Smooth muscle cell (in vitro differentiated cells): ENCODE results near the gene PAK6. TPM values are rescaled to one million over a fixed set of nuclear protein-coding genes. Genes with fewer than 3 reads are reported as not detected.

Experiments
- DNase-seq: peaks from one replicate; lab custom pipeline; 2025; ENCODE audit not compliant: unreplicated experiment; lab: John Stamatoyannopoulos, UW
- H2AFZ ChIP-seq: fragments of 200-600 bp; sonication (generic); 2 replicates; pipeline ENCODE4 v1.6.0; 2016; ENCODE audit warnings: antibody characterized with exemption, low read depth, mild to moderate bottlenecking
- H3F3A ChIP-seq: fragments of 200-600 bp; sonication (generic); 2 replicates; pipeline ENCODE4 v1.6.0; 2017; ENCODE audit warnings: antibody characterized with exemption, low read depth
- H3K27ac ChIP-seq: fragments of 200-600 bp; sonication (generic); 2 replicates; pipeline ENCODE4 v1.5.1; 2016; ENCODE audit warnings: low read depth, mild to moderate bottlenecking
- H3K27me3 ChIP-seq: fragments of 200-600 bp; sonication (generic); 2 replicates; pipeline ENCODE4 v1.6.1; 2016; ENCODE audit warnings: low read depth, mild to moderate bottlenecking
- H3K36me3 ChIP-seq: fragments of 200-600 bp; sonication (generic); 2 replicates; pipeline ENCODE4 v1.5.1; 2016; ENCODE audit warnings: low read depth
- H3K4me1 ChIP-seq: fragments of 200-600 bp; sonication (generic); 2 replicates; pipeline ENCODE4 v1.5.1; 2016; ENCODE audit warnings: low read depth
- H3K4me2 ChIP-seq: fragments of 200-600 bp; sonication (generic); 2 replicates; pipeline ENCODE4 v1.6.0; 2016; ENCODE audit warnings: mild to moderate bottlenecking
- H3K4me3 ChIP-seq: fragments of 200-600 bp; sonication (generic); 2 replicates; pipeline ENCODE4 v1.5.1; 2016; ENCODE audit warnings: mild to moderate bottlenecking
- H3K79me2 ChIP-seq: fragments of 200-600 bp; sonication (generic); 2 replicates; pipeline ENCODE4 v1.6.0; 2016; ENCODE audit warnings: low read depth, mild to moderate bottlenecking
- H3K9ac ChIP-seq: fragments of 200-600 bp; sonication (generic); 2 replicates; pipeline ENCODE4 v1.6.0; 2016; ENCODE audit warnings: low read depth
- H3K9me3 ChIP-seq: fragments of 200-600 bp; sonication (generic); replicated peaks from 2 replicates; pipeline ENCODE4 v1.5.1; 2016; ENCODE audit warnings: low read depth
- H4K20me1 ChIP-seq: fragments of 200-600 bp; sonication (generic); 2 replicates; pipeline ENCODE4 v1.6.0; 2016; ENCODE audit warnings: low read depth
- WGBS: methylation state at CpG from one replicate; pipeline ENCODE4 v1.1.7; 2016; ENCODE audit warnings: low lambda C conversion rate; 5-methylcytosine and 5-hydroxymethylcytosine counted together
- polyA plus RNA-seq: library from polyadenylated mRNA; unstranded; fragments of >200 nt; fragmentation: Nextera tagmentation; extraction: Ambion mirVana; gene quantifications from 2 replicates; pipeline ENCODE4 v1.2.1, GENCODE V29; 2016
- total RNA-seq: library from RNA; depleted of rRNA; stranded (reverse); fragments of >200 nt; gene quantifications from 2 replicates; pipeline ENCODE4 v1.2.3, GENCODE V29; 2014
- TF ChIP-seq, protein P1 (sequence below): fragments of 200-600 bp; sonication (generic); IDR thresholded peaks from 2 replicates; pipeline ENCODE4 v1.5.1; 2017; ENCODE audit warnings: borderline replicate concordance, mild to moderate bottlenecking, antibody characterized with exemption; ENCODE audit not compliant: insufficient read depth, poor library complexity, severe bottlenecking

PAK6 gene
- total and polyA plus RNA-seq, 2 experiments from 2014 or later = 0.29 to 1.6 TPM

DNA sequence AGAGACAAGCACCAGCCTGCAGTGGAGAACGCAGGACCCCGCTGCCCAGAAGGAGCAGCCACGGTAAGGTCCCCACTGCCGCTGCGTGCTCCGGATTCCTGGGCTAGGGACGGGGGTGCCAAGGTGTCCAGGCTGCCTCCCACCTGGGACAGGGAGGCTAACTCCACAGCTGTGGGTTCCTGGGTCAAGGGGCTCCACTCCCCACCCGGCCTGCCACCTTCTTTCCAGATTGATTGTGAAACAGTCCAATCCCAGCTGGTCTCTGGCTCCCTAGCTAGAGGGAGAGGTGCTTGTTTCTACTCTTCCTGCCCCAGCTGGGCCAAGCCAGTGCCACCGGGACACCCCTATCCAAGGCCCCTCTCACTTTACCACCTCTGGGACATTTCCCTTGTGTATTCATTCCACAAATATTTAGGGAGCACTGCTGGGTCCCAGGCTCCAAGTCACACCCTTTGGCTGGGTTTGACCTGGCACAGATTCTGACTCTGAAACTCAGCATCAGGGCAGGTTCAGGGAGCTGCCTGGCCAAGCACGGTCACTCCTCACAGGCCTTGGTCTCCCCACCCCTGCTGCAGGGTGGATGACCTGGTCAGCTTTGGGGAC, 1.9 kb downstream of the PAK6 start:
- Histone ChIP-seq H3K27me3 (peaks cover 19% of the 10 kb centered on the region), H3K79me2 (no peaks in the 10 kb centered on the region), H3K4me1 (peaks cover 5% of the 10 kb centered on the region), H4K20me1 (no peaks in the 10 kb centered on the region), H3K4me2 (no peak overlapping the region), H3K9ac (no peak overlapping the region), H3K27ac (no peak overlapping the region), H3F3A (no peaks in the 10 kb centered on the region), H3K9me3 (no peaks in the 10 kb centered on the region), H3K4me3 (no peak overlapping the region), H2AFZ (no peak overlapping the region), H3K36me3 (no peaks in the 10 kb centered on the region)
- no peak for DNase-seq
- TF ChIP-seq, protein P1, sequence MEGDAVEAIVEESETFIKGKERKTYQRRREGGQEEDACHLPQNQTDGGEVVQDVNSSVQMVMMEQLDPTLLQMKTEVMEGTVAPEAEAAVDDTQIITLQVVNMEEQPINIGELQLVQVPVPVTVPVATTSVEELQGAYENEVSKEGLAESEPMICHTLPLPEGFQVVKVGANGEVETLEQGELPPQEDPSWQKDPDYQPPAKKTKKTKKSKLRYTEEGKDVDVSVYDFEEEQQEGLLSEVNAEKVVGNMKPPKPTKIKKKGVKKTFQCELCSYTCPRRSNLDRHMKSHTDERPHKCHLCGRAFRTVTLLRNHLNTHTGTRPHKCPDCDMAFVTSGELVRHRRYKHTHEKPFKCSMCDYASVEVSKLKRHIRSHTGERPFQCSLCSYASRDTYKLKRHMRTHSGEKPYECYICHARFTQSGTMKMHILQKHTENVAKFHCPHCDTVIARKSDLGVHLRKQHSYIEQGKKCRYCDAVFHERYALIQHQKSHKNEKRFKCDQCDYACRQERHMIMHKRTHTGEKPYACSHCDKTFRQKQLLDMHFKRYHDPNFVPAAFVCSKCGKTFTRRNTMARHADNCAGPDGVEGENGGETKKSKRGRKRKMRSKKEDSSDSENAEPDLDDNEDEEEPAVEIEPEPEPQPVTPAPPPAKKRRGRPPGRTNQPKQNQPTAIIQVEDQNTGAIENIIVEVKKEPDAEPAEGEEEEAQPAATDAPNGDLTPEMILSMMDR = no peak
- 92% methylated on average over 10 of the region's 10 CpGs for WGBS

DNA sequence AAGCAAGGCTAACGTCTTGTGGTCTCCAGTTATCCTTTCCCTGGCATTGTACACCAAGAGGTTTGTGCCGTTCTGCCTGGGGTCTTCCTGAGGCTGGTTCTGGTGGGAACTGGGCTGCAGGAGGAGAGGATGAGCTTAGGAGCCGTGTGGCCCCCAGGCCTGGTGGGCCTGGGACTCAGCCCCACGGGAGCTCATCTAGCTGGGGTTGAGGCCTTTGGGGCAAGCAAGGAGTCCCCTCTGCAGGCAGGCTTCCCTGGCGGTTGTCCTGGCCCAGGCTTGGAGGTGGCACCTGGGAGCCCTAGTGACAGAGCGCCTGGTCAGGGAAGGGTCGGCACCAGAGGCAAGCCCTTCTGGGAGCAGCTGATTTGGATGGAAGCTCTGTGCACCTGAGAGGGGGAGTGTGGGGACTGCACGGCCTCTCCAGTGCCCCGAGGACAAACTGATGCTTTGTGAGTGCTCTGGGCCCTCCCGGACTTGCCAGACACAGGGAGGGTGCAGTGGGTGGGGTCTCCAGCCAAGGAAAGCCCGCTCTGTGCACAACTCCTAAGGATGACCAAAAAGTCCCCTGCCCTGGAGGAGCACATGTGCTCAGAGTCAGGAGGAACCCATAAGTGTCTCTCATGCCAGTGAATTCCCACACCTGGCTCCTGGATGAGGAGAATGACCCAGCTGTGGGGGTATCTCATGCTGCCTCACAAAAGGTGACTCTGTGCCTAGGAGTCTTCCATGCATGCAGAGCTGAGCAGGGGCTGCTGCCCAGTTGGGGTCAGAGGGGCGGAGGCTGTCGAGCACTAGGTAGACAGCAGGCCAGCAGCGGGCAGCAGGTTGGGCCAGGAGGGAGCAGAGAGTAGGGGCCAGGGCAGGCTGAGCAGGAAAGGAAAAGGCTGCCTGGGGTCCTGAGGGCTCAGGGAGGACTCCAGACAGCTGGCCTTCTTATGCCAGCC, 2.7 kb downstream of the PAK6 start:
- DNase-seq = no peak
- no peaks in the 10 kb centered on the region for H3K79me2 ChIP-seq
- H2AFZ ChIP-seq = no peak overlapping the region
- 95% methylated on average over 13 of the region's 14 CpGs for WGBS
- TF ChIP-seq, protein P1 = no peak
- no peaks in the 10 kb centered on the region for H3K36me3 ChIP-seq
- H3K4me3 ChIP-seq = no peak overlapping the region
- no peaks in the 10 kb centered on the region for H4K20me1 ChIP-seq
- H3F3A ChIP-seq = no peaks in the 10 kb centered on the region
- peaks cover 19% of the 10 kb centered on the region for H3K27me3 ChIP-seq
- H3K27ac ChIP-seq = no peak overlapping the region
- no peak overlapping the region for H3K9ac ChIP-seq
- no peak overlapping the region for H3K4me2 ChIP-seq
- peaks cover 5% of the 10 kb centered on the region for H3K4me1 ChIP-seq
- no peaks in the 10 kb centered on the region for H3K9me3 ChIP-seq

DNA sequence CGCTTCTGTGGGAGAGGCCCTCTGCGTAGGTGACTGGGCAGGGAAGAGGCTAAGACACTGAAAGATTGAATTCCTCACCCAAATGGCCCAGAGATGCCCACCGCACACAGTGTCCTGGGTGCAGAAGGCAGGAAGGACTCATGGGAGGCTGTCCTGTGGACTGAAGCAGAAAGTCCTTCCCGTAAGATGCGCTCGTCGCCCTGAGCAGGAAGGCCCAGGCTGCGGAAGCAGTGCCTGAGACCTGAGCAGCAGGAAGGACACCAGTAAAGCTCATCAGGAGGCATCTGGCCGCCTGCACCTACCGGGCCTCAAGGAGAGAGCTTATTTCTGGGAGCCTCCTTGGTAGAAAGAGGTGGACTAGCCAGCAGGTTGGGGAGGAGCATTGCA, 3.3 kb downstream of the PAK6 start:
- peaks cover 14% of the 10 kb centered on the region for H3K27me3 ChIP-seq
- no peak for DNase-seq
- H3K36me3 ChIP-seq = no peaks in the 10 kb centered on the region
- H3K9ac ChIP-seq = no peak overlapping the region
- H3K4me1 ChIP-seq = peaks cover 5% of the 10 kb centered on the region
- H3K4me2 ChIP-seq = no peak overlapping the region
- TF ChIP-seq, protein P1 = no peak
- no peaks in the 10 kb centered on the region for H4K20me1 ChIP-seq
- H2AFZ ChIP-seq = no peak overlapping the region
- H3K79me2 ChIP-seq = no peaks in the 10 kb centered on the region
- H3K27ac ChIP-seq = no peak overlapping the region
- H3K4me3 ChIP-seq = no peak overlapping the region
- H3K9me3 ChIP-seq = no peaks in the 10 kb centered on the region
- H3F3A ChIP-seq = no peaks in the 10 kb centered on the region
- WGBS = 91% methylated on average over 10 of the region's 10 CpGs
